GM23338 (cell line): ENCODE data around the gene RHOB. TPM values are rescaled to one million over a fixed set of nuclear protein-coding genes. Genes with fewer than 3 reads are reported as not detected.

Experiments used
- ATAC-seq: fragments of 200-7000 bp; cut with Tn5 transposase; 3 replicates; pipeline ENCODE4 v1.9.1; 2020
- DNase-seq: peaks from one replicate; pipeline ENCODE4 v3.0.0-alpha.2; 2015; ENCODE audit warnings: low spot score
- H2AFZ ChIP-seq: fragments of 200-600 bp; sonication (generic); 2 replicates; pipeline ENCODE4 v1.8.0; 2016; ENCODE audit warnings: antibody characterized with exemption, mild to moderate bottlenecking, moderate library complexity
- H3F3A ChIP-seq: fragments of 200-600 bp; sonication (generic); replicated peaks from 2 replicates; pipeline ENCODE4 v1.8.0; 2017; ENCODE audit warnings: antibody characterized with exemption, mixed run types, low read depth
- H3K27ac ChIP-seq: fragments of 200-600 bp; sonication (generic); 2 replicates; pipeline ENCODE4 v1.6.1; 2016; ENCODE audit warnings: low read depth
- H3K27me3 ChIP-seq: fragments of 200-600 bp; sonication (generic); 2 replicates; pipeline ENCODE4 v1.8.0; 2016; ENCODE audit warnings: mild to moderate bottlenecking, mixed run types, moderate library complexity; ENCODE audit not compliant: insufficient read depth
- H3K36me3 ChIP-seq: fragments of 200-600 bp; sonication (generic); 2 replicates; pipeline ENCODE4 v1.8.0; 2016; ENCODE audit warnings: mild to moderate bottlenecking; ENCODE audit not compliant: insufficient read depth
- H3K4me1 ChIP-seq: fragments of 200-600 bp; sonication (generic); 2 replicates; pipeline ENCODE4 v1.8.0; 2016; ENCODE audit warnings: mild to moderate bottlenecking, moderate library complexity; ENCODE audit not compliant: insufficient read depth
- H3K4me2 ChIP-seq: fragments of 200-600 bp; sonication (generic); 2 replicates; pipeline ENCODE4 v1.7.1; 2017; ENCODE audit warnings: mixed run types
- H3K4me3 ChIP-seq: fragments of 200-600 bp; sonication (generic); 2 replicates; pipeline ENCODE4 v1.6.1; 2016; ENCODE audit warnings: mixed run types
- H3K79me2 ChIP-seq: fragments of 200-600 bp; sonication (generic); replicated peaks from 2 replicates; pipeline ENCODE4 v1.8.0; 2017; ENCODE audit warnings: mild to moderate bottlenecking; ENCODE audit not compliant: insufficient read depth
- H3K9me2 ChIP-seq: fragments of 200-600 bp; sonication (generic); 2 replicates; pipeline ENCODE4 v1.8.0; 2017; ENCODE audit not compliant: insufficient read depth
- H4K20me1 ChIP-seq: fragments of 200-600 bp; sonication (generic); replicated peaks from 2 replicates; pipeline ENCODE4 v1.8.0; 2017; ENCODE audit warnings: mild to moderate bottlenecking; ENCODE audit not compliant: insufficient read depth
- H3K27ac Mint-ChIP-seq: 2 replicates; pipeline ENCODE4 v1.8.0; 2020; ENCODE audit warnings: inconsistent platforms, mild to moderate bottlenecking, moderate library complexity, mixed read lengths
- H3K27me3 Mint-ChIP-seq: 3 replicates; pipeline ENCODE4 v1.8.0; 2022; ENCODE audit warnings: low read depth, mild to moderate bottlenecking, moderate library complexity, mixed read lengths, inconsistent platforms; ENCODE audit not compliant: insufficient read depth, poor library complexity
- H3K36me3 Mint-ChIP-seq: 3 replicates; pipeline ENCODE4 v1.8.0; 2021; ENCODE audit warnings: low read depth, mild to moderate bottlenecking, inconsistent platforms, moderate library complexity, mixed read lengths
- H3K4me1 Mint-ChIP-seq: 3 replicates; pipeline ENCODE4 v1.8.0; 2020; ENCODE audit warnings: mild to moderate bottlenecking, inconsistent platforms, mixed read lengths
- H3K4me3 Mint-ChIP-seq: 3 replicates; pipeline ENCODE4 v1.8.0; 2021; ENCODE audit warnings: moderate library complexity, mild to moderate bottlenecking, inconsistent platforms, mixed read lengths
- H3K9me3 Mint-ChIP-seq: 3 replicates; pipeline ENCODE4 v1.8.0; 2020; ENCODE audit warnings: moderate library complexity, mild to moderate bottlenecking, inconsistent platforms, mixed read lengths
- CREB1 ChIP-seq: fragments of 250-450 bp; sonication (Bioruptor Pico); IDR thresholded peaks from 2 replicates; pipeline ENCODE4 v1.5.0; 2020; ENCODE audit warnings: low read depth, mild to moderate bottlenecking, moderate library complexity
- ETS1 ChIP-seq: IDR thresholded peaks from 2 replicates; pipeline ENCODE4 v1.6.1; 2016; ENCODE audit warnings: antibody characterized with exemption
- EZH2 ChIP-seq: fragments of 200-600 bp; sonication (generic); IDR thresholded peaks from one replicate; pipeline ENCODE4 v1.8.0; 2017; ENCODE audit warnings: antibody characterized with exemption, mild to moderate bottlenecking, low read depth; ENCODE audit not compliant: unreplicated experiment
- EZH2phosphoT487 ChIP-seq: fragments of 200-600 bp; sonication (generic); IDR thresholded peaks from one replicate; pipeline ENCODE4 v1.8.1; 2018; ENCODE audit warnings: antibody characterized with exemption; ENCODE audit not compliant: unreplicated experiment
- JUNB ChIP-seq: IDR thresholded peaks from one replicate; pipeline ENCODE4 v1.6.1; 2016; ENCODE audit warnings: antibody characterized with exemption; ENCODE audit not compliant: unreplicated experiment
- NANOG ChIP-seq: IDR thresholded peaks from 2 replicates; pipeline ENCODE4 v1.6.1; 2016; ENCODE audit warnings: antibody characterized with exemption, borderline replicate concordance
- POLR2AphosphoS5 ChIP-seq: IDR thresholded peaks from 2 replicates; pipeline ENCODE4 v1.6.1; 2016; ENCODE audit warnings: antibody characterized with exemption, low read depth
- REST ChIP-seq: IDR thresholded peaks from one replicate; pipeline ENCODE4 v1.6.1; 2018; ENCODE audit warnings: antibody characterized with exemption; ENCODE audit not compliant: unreplicated experiment
- STAT1 ChIP-seq: IDR thresholded peaks from one replicate; pipeline ENCODE4 v1.6.1; 2016; ENCODE audit warnings: antibody characterized with exemption; ENCODE audit not compliant: unreplicated experiment
- ZNF114 ChIP-seq: fragments of 250-450 bp; sonication (Bioruptor Pico); IDR thresholded peaks from 2 replicates; pipeline ENCODE4 v1.5.0; 2020; ENCODE audit warnings: mild to moderate bottlenecking, moderate library complexity
- ZNF331 ChIP-seq: fragments of 250-450 bp; sonication (Bioruptor Pico); IDR thresholded peaks from 2 replicates; pipeline ENCODE4 v1.5.0; 2020; ENCODE audit warnings: low read depth, mild to moderate bottlenecking, moderate library complexity
- polyA plus RNA-seq: library from polyadenylated mRNA; unstranded; fragments of >200 nt; fragmentation: Nextera tagmentation; extraction: Ambion mirVana; gene quantifications from 2 replicates; pipeline ENCODE4 v1.2.1, GENCODE V29; 2016
- total RNA-seq: library from RNA; depleted of rRNA; stranded (reverse); fragments of >200 nt; shearing (Covaris generic); gene quantifications from 2 replicates; pipeline ENCODE4 v1.2.3, GENCODE V29; 2014
- TF ChIP-seq, protein P1 (sequence below): fragments of 250-450 bp; sonication (Bioruptor Pico); IDR thresholded peaks from 2 replicates; pipeline ENCODE4 v1.5.0; 2020; ENCODE audit warnings: mild to moderate bottlenecking, moderate library complexity
- TF ChIP-seq, protein P2 (sequence below), 2 experiments: fragments of 200-600 bp in 1 of 2; sonication (generic) in 1 of 2; conservative IDR thresholded peaks; 2 replicates each; pipeline versions ENCODE4 v1.5.1 to v1.6.1; 2016 to 2017; ENCODE audit warnings: antibody characterized with exemption in 2 of 2, low read depth in 2 of 2, mild to moderate bottlenecking in 2 of 2, moderate library complexity in 1 of 2

Gene RHOB
- total and polyA plus RNA-seq, 2 experiments from 2014 or later: 6.6 to 26.9 TPM

DNA sequence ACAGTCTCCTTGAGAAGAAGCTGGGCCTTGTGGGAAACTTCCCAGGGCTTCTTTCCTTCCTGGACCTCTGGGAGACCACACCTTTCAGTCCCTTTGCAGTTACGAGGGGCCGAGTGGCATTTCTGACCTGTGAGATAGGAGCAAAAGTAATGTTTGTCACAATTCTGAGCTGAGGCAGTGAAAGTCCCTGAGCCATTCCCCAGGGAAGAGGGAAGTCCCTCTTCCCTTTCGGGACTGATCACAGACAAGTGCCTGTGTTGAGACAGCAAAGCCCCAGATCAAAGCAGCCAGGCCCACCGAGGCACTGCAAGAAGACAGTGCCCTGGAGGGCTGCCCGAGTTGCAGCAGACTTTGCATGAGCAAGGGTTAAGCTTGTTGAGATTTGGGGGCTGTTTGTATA lies 41.9 kb downstream of the RHOB start:
- H3K4me3 Mint-ChIP-seq: no peak overlapping the region
- no peaks in the 10 kb centered on the region; the same call in 2 of the 3 replicates for H3K9me3 Mint-ChIP-seq
- DNase-seq (no peak), ATAC-seq (no peak)
- Histone ChIP-seq H3K79me2 (no peaks in the 10 kb centered on the region), H3K9me2 (no peaks in the 10 kb centered on the region), H3K27me3 (no peaks in the 10 kb centered on the region), H2AFZ (no peak overlapping the region), H3K27ac (no peak overlapping the region), H3K36me3 (no peaks in the 10 kb centered on the region), H3K4me3 (no peak overlapping the region), H3F3A (no peaks in the 10 kb centered on the region), H3K4me1 (peaks cover 15% of the 10 kb centered on the region), H4K20me1 (no peaks in the 10 kb centered on the region), H3K4me2 (no peak overlapping the region)
- peaks cover 33% of the 10 kb centered on the region for H3K4me1 Mint-ChIP-seq
- no peak for TF ChIP-seq JUNB
- no peak for TF ChIP-seq ZNF331 (CRISPR knock-in tag)
- TF ChIP-seq, protein P1, sequence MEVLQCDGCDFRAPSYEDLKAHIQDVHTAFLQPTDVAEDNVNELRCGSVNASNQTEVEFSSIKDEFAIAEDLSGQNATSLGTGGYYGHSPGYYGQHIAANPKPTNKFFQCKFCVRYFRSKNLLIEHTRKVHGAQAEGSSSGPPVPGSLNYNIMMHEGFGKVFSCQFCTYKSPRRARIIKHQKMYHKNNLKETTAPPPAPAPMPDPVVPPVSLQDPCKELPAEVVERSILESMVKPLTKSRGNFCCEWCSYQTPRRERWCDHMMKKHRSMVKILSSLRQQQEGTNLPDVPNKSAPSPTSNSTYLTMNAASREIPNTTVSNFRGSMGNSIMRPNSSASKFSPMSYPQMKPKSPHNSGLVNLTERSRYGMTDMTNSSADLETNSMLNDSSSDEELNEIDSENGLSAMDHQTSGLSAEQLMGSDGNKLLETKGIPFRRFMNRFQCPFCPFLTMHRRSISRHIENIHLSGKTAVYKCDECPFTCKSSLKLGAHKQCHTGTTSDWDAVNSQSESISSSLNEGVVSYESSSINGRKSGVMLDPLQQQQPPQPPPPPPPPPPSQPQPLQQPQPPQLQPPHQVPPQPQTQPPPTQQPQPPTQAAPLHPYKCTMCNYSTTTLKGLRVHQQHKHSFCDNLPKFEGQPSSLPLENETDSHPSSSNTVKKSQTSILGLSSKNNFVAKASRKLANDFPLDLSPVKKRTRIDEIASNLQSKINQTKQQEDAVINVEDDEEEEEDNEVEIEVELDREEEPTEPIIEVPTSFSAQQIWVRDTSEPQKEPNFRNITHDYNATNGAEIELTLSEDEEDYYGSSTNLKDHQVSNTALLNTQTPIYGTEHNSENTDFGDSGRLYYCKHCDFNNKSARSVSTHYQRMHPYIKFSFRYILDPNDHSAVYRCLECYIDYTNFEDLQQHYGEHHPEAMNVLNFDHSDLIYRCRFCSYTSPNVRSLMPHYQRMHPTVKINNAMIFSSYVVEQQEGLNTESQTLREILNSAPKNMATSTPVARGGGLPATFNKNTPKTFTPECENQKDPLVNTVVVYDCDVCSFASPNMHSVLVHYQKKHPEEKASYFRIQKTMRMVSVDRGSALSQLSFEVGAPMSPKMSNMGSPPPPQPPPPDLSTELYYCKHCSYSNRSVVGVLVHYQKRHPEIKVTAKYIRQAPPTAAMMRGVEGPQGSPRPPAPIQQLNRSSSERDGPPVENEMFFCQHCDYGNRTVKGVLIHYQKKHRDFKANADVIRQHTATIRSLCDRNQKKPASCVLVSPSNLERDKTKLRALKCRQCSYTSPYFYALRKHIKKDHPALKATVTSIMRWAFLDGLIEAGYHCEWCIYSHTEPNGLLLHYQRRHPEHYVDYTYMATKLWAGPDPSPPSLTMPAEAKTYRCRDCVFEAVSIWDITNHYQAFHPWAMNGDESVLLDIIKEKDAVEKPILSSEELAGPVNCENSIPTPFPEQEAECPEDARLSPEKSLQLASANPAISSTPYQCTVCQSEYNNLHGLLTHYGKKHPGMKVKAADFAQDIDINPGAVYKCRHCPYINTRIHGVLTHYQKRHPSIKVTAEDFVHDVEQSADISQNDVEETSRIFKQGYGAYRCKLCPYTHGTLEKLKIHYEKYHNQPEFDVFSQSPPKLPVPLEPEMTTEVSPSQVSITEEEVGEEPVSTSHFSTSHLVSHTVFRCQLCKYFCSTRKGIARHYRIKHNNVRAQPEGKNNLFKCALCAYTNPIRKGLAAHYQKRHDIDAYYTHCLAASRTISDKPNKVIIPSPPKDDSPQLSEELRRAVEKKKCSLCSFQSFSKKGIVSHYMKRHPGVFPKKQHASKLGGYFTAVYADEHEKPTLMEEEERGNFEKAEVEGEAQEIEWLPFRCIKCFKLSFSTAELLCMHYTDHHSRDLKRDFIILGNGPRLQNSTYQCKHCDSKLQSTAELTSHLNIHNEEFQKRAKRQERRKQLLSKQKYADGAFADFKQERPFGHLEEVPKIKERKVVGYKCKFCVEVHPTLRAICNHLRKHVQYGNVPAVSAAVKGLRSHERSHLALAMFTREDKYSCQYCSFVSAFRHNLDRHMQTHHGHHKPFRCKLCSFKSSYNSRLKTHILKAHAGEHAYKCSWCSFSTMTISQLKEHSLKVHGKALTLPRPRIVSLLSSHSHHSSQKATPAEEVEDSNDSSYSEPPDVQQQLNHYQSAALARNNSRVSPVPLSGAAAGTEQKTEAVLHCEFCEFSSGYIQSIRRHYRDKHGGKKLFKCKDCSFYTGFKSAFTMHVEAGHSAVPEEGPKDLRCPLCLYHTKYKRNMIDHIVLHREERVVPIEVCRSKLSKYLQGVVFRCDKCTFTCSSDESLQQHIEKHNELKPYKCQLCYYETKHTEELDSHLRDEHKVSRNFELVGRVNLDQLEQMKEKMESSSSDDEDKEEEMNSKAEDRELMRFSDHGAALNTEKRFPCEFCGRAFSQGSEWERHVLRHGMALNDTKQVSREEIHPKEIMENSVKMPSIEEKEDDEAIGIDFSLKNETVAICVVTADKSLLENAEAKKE (CRISPR knock-in tag): no peak
- TF ChIP-seq CREB1 (CRISPR knock-in tag): no peak
- TF ChIP-seq REST: no peak
- TF ChIP-seq EZH2phosphoT487: no peak
- no peak for TF ChIP-seq EZH2
- TF ChIP-seq ETS1: no peak
- TF ChIP-seq, protein P2, sequence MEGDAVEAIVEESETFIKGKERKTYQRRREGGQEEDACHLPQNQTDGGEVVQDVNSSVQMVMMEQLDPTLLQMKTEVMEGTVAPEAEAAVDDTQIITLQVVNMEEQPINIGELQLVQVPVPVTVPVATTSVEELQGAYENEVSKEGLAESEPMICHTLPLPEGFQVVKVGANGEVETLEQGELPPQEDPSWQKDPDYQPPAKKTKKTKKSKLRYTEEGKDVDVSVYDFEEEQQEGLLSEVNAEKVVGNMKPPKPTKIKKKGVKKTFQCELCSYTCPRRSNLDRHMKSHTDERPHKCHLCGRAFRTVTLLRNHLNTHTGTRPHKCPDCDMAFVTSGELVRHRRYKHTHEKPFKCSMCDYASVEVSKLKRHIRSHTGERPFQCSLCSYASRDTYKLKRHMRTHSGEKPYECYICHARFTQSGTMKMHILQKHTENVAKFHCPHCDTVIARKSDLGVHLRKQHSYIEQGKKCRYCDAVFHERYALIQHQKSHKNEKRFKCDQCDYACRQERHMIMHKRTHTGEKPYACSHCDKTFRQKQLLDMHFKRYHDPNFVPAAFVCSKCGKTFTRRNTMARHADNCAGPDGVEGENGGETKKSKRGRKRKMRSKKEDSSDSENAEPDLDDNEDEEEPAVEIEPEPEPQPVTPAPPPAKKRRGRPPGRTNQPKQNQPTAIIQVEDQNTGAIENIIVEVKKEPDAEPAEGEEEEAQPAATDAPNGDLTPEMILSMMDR (conservative IDR thresholded peaks at IDR 0.05; ENCODE audit: low read depth in 2 of 2): no peak
- TF ChIP-seq ZNF114: no peak
- no peak for TF ChIP-seq NANOG
- TF ChIP-seq STAT1: no peak
- TF ChIP-seq POLR2AphosphoS5: no peak
- no peaks in the 10 kb centered on the region for H3K36me3 Mint-ChIP-seq
- no peak overlapping the region for H3K27ac Mint-ChIP-seq
- H3K27me3 Mint-ChIP-seq: peaks cover 14% of the 10 kb centered on the region
